ENCODE data around the gene BTAF1.
A peak's percentile ranks its signal among the peaks of the same experiment; 100 is the strongest.
"Not testable (repeated sequence)": the region's sequence is repeated elsewhere in the genome, so short reads cannot be mapped to it uniquely, and the experiment has no call there.

The BTAF1 gene

GRCh38 chr10:91980319-91980718, 56.7 kb downstream of the BTAF1 start:
- DNase-seq = no peak

- DNase-seq = peak; percentile 5
Measured at GRCh38 chr10:91983416-91983815, 59.8 kb downstream of the BTAF1 start.

- DNase-seq = no peak
Measured at GRCh38 chr10:91987397-91988037, 63.9 kb downstream of the BTAF1 start.

GRCh38 chr10:91992031-91992430, 68.5 kb downstream of the BTAF1 start:
- DNase-seq = no peak

- DNase-seq = no peak
Measured at GRCh38 chr10:91996266-91996665, 72.7 kb downstream of the BTAF1 start.

- no peak for DNase-seq
Measured at GRCh38 chr10:92001581-92001980, 78.0 kb downstream of the BTAF1 start.

- no peak for DNase-seq
Measured at GRCh38 chr10:92001995-92002394, 78.4 kb downstream of the BTAF1 start.

GRCh38 chr10:92003258-92003657, 79.7 kb downstream of the BTAF1 start:
- no peak for DNase-seq

- DNase-seq = no peak
Measured at GRCh38 chr10:92005978-92006377, 82.4 kb downstream of the BTAF1 start.

GRCh38 chr10:92009445-92009844, 85.9 kb downstream of the BTAF1 start:
- DNase-seq = no peak

GRCh38 chr10:92010047-92010735, 86.6 kb downstream of the BTAF1 start:
- DNase-seq = no peak

GRCh38 chr10:92011560-92012214, 88.1 kb downstream of the BTAF1 start:
- peak; percentile 60 for DNase-seq

GRCh38 chr10:92014620-92015019, 91.0 kb downstream of the BTAF1 start:
- DNase-seq = no peak

- DNase-seq = no peak
Measured at GRCh38 chr10:92024700-92025099, 101.1 kb downstream of the BTAF1 start.

- not testable (repeated sequence) for DNase-seq
Measured at GRCh38 chr10:92025340-92025739, 101.8 kb downstream of the BTAF1 start.

GRCh38 chr10:92027141-92027540, 103.6 kb downstream of the BTAF1 start:
- DNase-seq = no peak

- DNase-seq = no peak
Measured at GRCh38 chr10:92031580-92031979, 108.0 kb downstream of the BTAF1 start.

- not testable (repeated sequence) for DNase-seq
Measured at GRCh38 chr10:92033070-92033469, 109.5 kb downstream of the BTAF1 start.

GRCh38 chr10:92038949-92039348, 115.4 kb downstream of the BTAF1 start:
- no peak for DNase-seq

GRCh38 chr10:92042541-92042940, 119.0 kb downstream of the BTAF1 start:
- DNase-seq = no peak

GRCh38 chr10:92045641-92046106, 122.1 kb downstream of the BTAF1 start:
- DNase-seq = no peak

GRCh38 chr10:92047215-92047614, 123.6 kb downstream of the BTAF1 start:
- DNase-seq = no peak

- DNase-seq = no peak
Measured at GRCh38 chr10:92052088-92052487, 128.5 kb downstream of the BTAF1 start.

- DNase-seq = no peak
Measured at GRCh38 chr10:92052741-92053140, 129.2 kb downstream of the BTAF1 start.

Measured in activated CD4-positive, alpha-beta T cell treated with anti-CD3 and anti-CD28 coated beads, Interleukin-2, Interleukin-6, amounts not matched to agents 100 ng/mL and 50 ng/mL, durations not matched to agents 16 hours and 8 hours (primary cell).